ENCODE data around the gene PDAP1.
"Not testable (repeated sequence)": the region's sequence is repeated elsewhere in the genome, so short reads cannot be mapped to it uniquely, and the experiment has no call there.

Gene PDAP1

GRCh38 chr7:99383791-99384370, 24.5 kb downstream of the PDAP1 start:
- Histone ChIP-seq H3K36me3 (ENCODE audit: control insufficient read depth in 1 of 2, insufficient read depth in 2 of 2, low read length in 2 of 2) (peaks cover 16 to 17% of the 10 kb centered on the region in 2 donors), H3K27ac (ENCODE audit: low read length) (no peak overlapping the region), H3K4me3 (ENCODE audit: low read depth in 1 of 2, low read length in 2 of 2) (no peak overlapping the region), H3K27me3 (ENCODE audit: low read depth, low read length) (no peaks in the 10 kb centered on the region), H3K9me3 (ENCODE audit: control insufficient read depth in 1 of 2, low read length in 2 of 2) (no peaks in the 10 kb centered on the region), H3K4me1 (ENCODE audit: control insufficient read depth in 1 of 2, insufficient read depth in 2 of 2, low read length in 2 of 2) (peaks cover 0 to 25% of the 10 kb centered on the region in 2 donors)

GRCh38 chr7:99383203-99383602, 25.2 kb downstream of the PDAP1 start:
- H3K27me3 ChIP-seq (ENCODE audit: low read depth, low read length), result no peaks in the 10 kb centered on the region
- H3K36me3 ChIP-seq (ENCODE audit: control insufficient read depth in 1 of 2, insufficient read depth in 2 of 2, low read length in 2 of 2), result peaks cover 15 to 16% of the 10 kb centered on the region in 2 donors
- H3K4me1 ChIP-seq (ENCODE audit: control insufficient read depth in 1 of 2, insufficient read depth in 2 of 2, low read length in 2 of 2), result peaks cover 0 to 25% of the 10 kb centered on the region in 2 donors
- no peak overlapping the region for H3K4me3 ChIP-seq (ENCODE audit: low read depth in 1 of 2, low read length in 2 of 2)
- no peaks in the 10 kb centered on the region for H3K9me3 ChIP-seq (ENCODE audit: control insufficient read depth in 1 of 2, low read length in 2 of 2)
- no peak overlapping the region for H3K27ac ChIP-seq (ENCODE audit: low read length)

- Histone ChIP-seq H3K4me1 (ENCODE audit: control insufficient read depth in 1 of 2, insufficient read depth in 2 of 2, low read length in 2 of 2) (peaks cover 0 to 29% of the 10 kb centered on the region in 2 donors), H3K27me3 (ENCODE audit: low read depth, low read length) (no peaks in the 10 kb centered on the region), H3K27ac (ENCODE audit: low read length) (no peak overlapping the region), H3K36me3 (ENCODE audit: control insufficient read depth in 1 of 2, insufficient read depth in 2 of 2, low read length in 2 of 2) (peaks cover 6 to 12% of the 10 kb centered on the region in 2 donors), H3K9me3 (ENCODE audit: control insufficient read depth in 1 of 2, low read length in 2 of 2) (no peaks in the 10 kb centered on the region), H3K4me3 (ENCODE audit: low read depth in 1 of 2, low read length in 2 of 2) (no peak overlapping the region)
Observed at GRCh38 chr7:99381664-99382075, 26.7 kb downstream of the PDAP1 start.

- H3K4me1 ChIP-seq (ENCODE audit: control insufficient read depth in 1 of 2, insufficient read depth in 2 of 2, low read length in 2 of 2), result peaks cover 0 to 32% of the 10 kb centered on the region in 2 donors
Observed at GRCh38 chr7:99380823-99381663, 27.4 kb downstream of the PDAP1 start.

GRCh38 chr7:99380032-99380822, 28.2 kb downstream of the PDAP1 start:
- H3K9me3 ChIP-seq (ENCODE audit: control insufficient read depth in 1 of 2, low read length in 2 of 2), result no peaks in the 10 kb centered on the region
- H3K4me3 ChIP-seq (ENCODE audit: low read depth in 1 of 2, low read length in 2 of 2), result peak overlapping the region; percentile 44 to 52
- H3K27ac ChIP-seq (ENCODE audit: low read length), result peak overlapping the region; percentile 81
- H3K36me3 ChIP-seq (ENCODE audit: control insufficient read depth in 1 of 2, insufficient read depth in 2 of 2, low read length in 2 of 2), result peaks cover 0 to 7% of the 10 kb centered on the region in 2 donors
- no peaks in the 10 kb centered on the region for H3K27me3 ChIP-seq (ENCODE audit: low read depth, low read length)
- peaks cover 0 to 36% of the 10 kb centered on the region in 2 donors for H3K4me1 ChIP-seq (ENCODE audit: control insufficient read depth in 1 of 2, insufficient read depth in 2 of 2, low read length in 2 of 2)

More at GRCh38 chr7:99380823-99381663, 27.4 kb downstream of the PDAP1 start:
- H3K4me3 ChIP-seq (ENCODE audit: low read depth in 1 of 2, low read length in 2 of 2), result peak overlapping the region; percentile 44 to 52
- H3K36me3 ChIP-seq (ENCODE audit: control insufficient read depth in 1 of 2, insufficient read depth in 2 of 2, low read length in 2 of 2), result peaks cover 0 to 7% of the 10 kb centered on the region in 2 donors
- H3K27ac ChIP-seq (ENCODE audit: low read length), result peak overlapping the region; percentile 81
- H3K9me3 ChIP-seq (ENCODE audit: control insufficient read depth in 1 of 2, low read length in 2 of 2), result no peaks in the 10 kb centered on the region
- no peaks in the 10 kb centered on the region for H3K27me3 ChIP-seq (ENCODE audit: low read depth, low read length)

GRCh38 chr7:99379693-99380031, 28.7 kb downstream of the PDAP1 start:
- not testable (repeated sequence) for H3K9me3 ChIP-seq (ENCODE audit: control insufficient read depth in 1 of 2, low read length in 2 of 2); H3K36me3 ChIP-seq (ENCODE audit: control insufficient read depth in 1 of 2, insufficient read depth in 2 of 2, low read length in 2 of 2); H3K27me3 ChIP-seq (ENCODE audit: low read depth, low read length)
- H3K4me1 ChIP-seq (ENCODE audit: control insufficient read depth in 1 of 2, insufficient read depth in 2 of 2, low read length in 2 of 2), result peaks cover 0 to 36% of the 10 kb centered on the region in 2 donors
- H3K27ac ChIP-seq (ENCODE audit: low read length), result peak overlapping the region; percentile 81
- H3K4me3 ChIP-seq (ENCODE audit: low read depth in 1 of 2, low read length in 2 of 2), result peak overlapping the region; percentile 7 to 11

- Histone ChIP-seq H3K36me3 (ENCODE audit: control insufficient read depth in 1 of 2, insufficient read depth in 2 of 2, low read length in 2 of 2) (peaks cover 0 to 7% of the 10 kb centered on the region in 2 donors), H3K4me1 (ENCODE audit: control insufficient read depth in 1 of 2, insufficient read depth in 2 of 2, low read length in 2 of 2) (peaks cover 0 to 38% of the 10 kb centered on the region in 2 donors), H3K4me3 (ENCODE audit: low read depth in 1 of 2, low read length in 2 of 2) (peak overlapping the region; percentile 7 to 11)
Observed at GRCh38 chr7:99379043-99379577, 29.3 kb downstream of the PDAP1 start.

GRCh38 chr7:99375070-99375807, 33.2 kb downstream of the PDAP1 start:
- peaks cover 0 to 29% of the 10 kb centered on the region in 2 donors for H3K4me1 ChIP-seq (ENCODE audit: control insufficient read depth in 1 of 2, insufficient read depth in 2 of 2, low read length in 2 of 2)
- H3K27me3 ChIP-seq (ENCODE audit: low read depth, low read length), result no peaks in the 10 kb centered on the region
- peak overlapping the region; percentile 37 to 85 for H3K4me3 ChIP-seq (ENCODE audit: low read depth in 1 of 2, low read length in 2 of 2)
- no peaks in the 10 kb centered on the region for H3K36me3 ChIP-seq (ENCODE audit: control insufficient read depth in 1 of 2, insufficient read depth in 2 of 2, low read length in 2 of 2)
- peak overlapping the region; percentile 8 for H3K27ac ChIP-seq (ENCODE audit: low read length)
- H3K9me3 ChIP-seq (ENCODE audit: control insufficient read depth in 1 of 2, low read length in 2 of 2), result no peaks in the 10 kb centered on the region

More at GRCh38 chr7:99379043-99379577, 29.3 kb downstream of the PDAP1 start:
- Histone ChIP-seq H3K9me3 (ENCODE audit: control insufficient read depth in 1 of 2, low read length in 2 of 2) (no peaks in the 10 kb centered on the region), H3K27ac (ENCODE audit: low read length) (peak overlapping the region; percentile 81), H3K27me3 (ENCODE audit: low read depth, low read length) (no peaks in the 10 kb centered on the region)

- no peaks in the 10 kb centered on the region for H3K9me3 ChIP-seq (ENCODE audit: control insufficient read depth in 1 of 2, low read length in 2 of 2)
- H3K4me3 ChIP-seq (ENCODE audit: low read depth in 1 of 2, low read length in 2 of 2), result peak within 1 kb of the TSS; percentile 59 to 85
- peak within 1 kb of the TSS; percentile 8 for H3K27ac ChIP-seq (ENCODE audit: low read length)
- H3K36me3 ChIP-seq (ENCODE audit: control insufficient read depth in 1 of 2, insufficient read depth in 2 of 2, low read length in 2 of 2), result no peaks in the 10 kb centered on the region
- no peaks in the 10 kb centered on the region for H3K27me3 ChIP-seq (ENCODE audit: low read depth, low read length)
- peaks cover 0 to 21% of the 10 kb centered on the region in 2 donors for H3K4me1 ChIP-seq (ENCODE audit: control insufficient read depth in 1 of 2, insufficient read depth in 2 of 2, low read length in 2 of 2)
Observed at GRCh38 chr7:99374111-99375064, 34.0 kb downstream of the PDAP1 start, which contains the start of gene ARPC1B. ARPC1B (plus strand) TSS chr7:99374730; CDS start chr7:99385715, 10,985 bp downstream.

Data from muscle layer of duodenum (tissue), 2 donors.